Omental fat pad (tissue), 4 donors: ENCODE data around the gene GPR82. TPM values are rescaled to one million over a fixed set of nuclear protein-coding genes. Genes with fewer than 3 reads are reported as not detected.
"Not testable (repeated sequence)": the region's sequence is repeated elsewhere in the genome, so short reads cannot be mapped to it uniquely, and the experiment has no call there.

ENCODE experiments used
- ATAC-seq: fragments of 150-250 bp; one replicate; pipeline ENCODE4 v1.9.1; 2016; ENCODE audit warnings: mild to moderate bottlenecking, moderate library complexity; ENCODE audit not compliant: low FRiP score
- DNase-seq: peaks from one replicate; pipeline ENCODE4 v3.0.0-alpha.2; 2019; ENCODE audit warnings: low spot score
- CTCF ChIP-seq, 3 donors: fragments of 450-650 bp; IDR thresholded peaks; one replicate each; pipeline ENCODE4 v1.5.1; 2016 to 2017; ENCODE audit warnings: antibody characterized with exemption in 3 of 3, mild to moderate bottlenecking in 3 of 3, moderate library complexity in 2 of 3
- total RNA-seq, 4 donors: library from RNA; depleted of rRNA; stranded (reverse); fragments of >200 nt; gene quantifications; one replicate each; pipeline ENCODE4 v1.1.0, GENCODE V29; 2016

Gene GPR82, protein sequence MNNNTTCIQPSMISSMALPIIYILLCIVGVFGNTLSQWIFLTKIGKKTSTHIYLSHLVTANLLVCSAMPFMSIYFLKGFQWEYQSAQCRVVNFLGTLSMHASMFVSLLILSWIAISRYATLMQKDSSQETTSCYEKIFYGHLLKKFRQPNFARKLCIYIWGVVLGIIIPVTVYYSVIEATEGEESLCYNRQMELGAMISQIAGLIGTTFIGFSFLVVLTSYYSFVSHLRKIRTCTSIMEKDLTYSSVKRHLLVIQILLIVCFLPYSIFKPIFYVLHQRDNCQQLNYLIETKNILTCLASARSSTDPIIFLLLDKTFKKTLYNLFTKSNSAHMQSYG
- total RNA-seq, result 1 to 10 TPM in 1 of 4 donors, under 1 TPM in 3; 0.09 to 3.5 (median 0.28) TPM

DNA sequence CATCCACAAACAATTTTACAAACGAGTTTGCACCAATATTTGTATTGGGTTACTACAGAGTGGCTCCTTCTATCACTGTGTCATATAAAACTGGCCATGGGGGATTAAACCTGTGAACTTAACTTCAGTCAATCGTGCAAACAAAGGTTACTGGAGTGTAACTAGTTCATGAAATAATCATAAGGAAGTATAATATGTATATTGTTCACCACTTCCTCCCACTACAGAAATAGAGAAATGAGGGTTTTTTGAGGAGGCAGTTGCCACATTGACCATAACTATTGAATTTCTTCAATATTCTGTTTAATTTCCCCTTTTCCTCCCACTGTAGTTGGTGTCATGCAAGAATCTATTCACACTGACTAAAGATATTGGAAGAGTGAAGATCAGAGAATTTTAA, at the start of gene GPR82:
Gene GPR82, plus strand, starts transcription at position 356 of the 400 bp plus-strand sequence. CDS start 2,846 bp downstream, outside the sequence.
- no peak for ATAC-seq

DNA sequence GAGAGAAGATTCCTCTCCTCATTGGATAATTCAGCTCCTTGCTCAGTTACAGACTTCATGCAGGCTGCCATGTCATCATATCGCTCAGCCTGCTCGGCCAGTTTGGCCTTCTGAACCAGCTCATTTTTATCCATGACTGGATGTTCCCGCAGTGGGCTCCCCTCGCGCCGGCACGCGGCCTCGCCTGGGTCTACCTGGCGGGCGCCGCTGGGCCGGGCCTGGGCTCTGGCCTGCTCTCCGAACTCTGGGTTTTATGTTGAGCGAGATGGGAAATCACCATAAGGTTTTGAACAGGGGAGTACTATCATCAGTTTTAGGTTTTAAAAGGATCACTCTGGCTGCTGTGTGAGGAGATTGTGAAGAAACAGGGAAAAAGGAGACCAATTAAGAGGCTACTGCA, 47.6 kb upstream of the GPR82 start:
- not testable (repeated sequence) for ATAC-seq, DNase-seq

More for the DNA sequence above, at the start of gene GPR82:
- TF ChIP-seq CTCF (IDR thresholded peaks at IDR 0.05), result no peak
- DNase-seq, result no peak

- ATAC-seq (no peak), DNase-seq (no peak)
- TF ChIP-seq CTCF (IDR thresholded peaks at IDR 0.05), result no peak
Observed at GRCh38 chrX:41677183-41678060, 46.6 kb upstream of the GPR82 start.

- no peak for TF ChIP-seq CTCF (IDR thresholded peaks at IDR 0.05)
- ATAC-seq (no peak), DNase-seq (no peak)
Observed at GRCh38 chrX:41684138-41684537, 39.8 kb upstream of the GPR82 start.

GRCh38 chrX:41684940-41685339, 39.0 kb upstream of the GPR82 start:
- DNase-seq, result no peak
- no peak for ATAC-seq
- no peak for TF ChIP-seq CTCF (IDR thresholded peaks at IDR 0.05)

DNA sequence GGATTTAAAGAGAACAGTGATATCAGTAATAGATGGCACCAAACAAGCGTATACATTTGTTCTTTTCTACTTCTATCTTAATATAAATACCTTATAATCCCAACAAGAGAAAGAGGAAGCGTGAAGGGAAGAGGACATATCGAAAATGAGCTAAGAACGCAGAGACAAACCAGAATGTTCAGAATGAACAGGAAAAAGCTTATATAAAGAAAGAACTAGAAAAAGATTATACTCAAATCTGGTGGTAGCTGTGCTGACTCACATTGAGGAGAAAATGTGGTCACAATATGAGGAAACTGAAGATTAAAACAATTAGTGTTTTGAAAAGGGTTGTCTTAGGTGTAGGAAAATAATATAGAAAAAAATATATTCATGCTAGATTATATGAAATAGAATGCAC, 37.2 kb upstream of the GPR82 start:
- no peak for TF ChIP-seq CTCF (IDR thresholded peaks at IDR 0.05)
- ATAC-seq (no peak), DNase-seq (no peak)

- ATAC-seq (no peak), DNase-seq (no peak)
- TF ChIP-seq CTCF (IDR thresholded peaks at IDR 0.05), result no peak
Observed at GRCh38 chrX:41688156-41688555, 35.8 kb upstream of the GPR82 start.
